NOMO-1 (cell line): Measurements from ENCODE around the gene CNKSR2.
"Not testable (repeated sequence)": the region's sequence is repeated elsewhere in the genome, so short reads cannot be mapped to it uniquely, and the experiment has no call there.

Experiments
- DNase-seq, 2 experiments: peaks; one replicate each; lab custom pipeline; 2025; ENCODE audit not compliant: unreplicated experiment in 2 of 2; lab: John Stamatoyannopoulos, UW

The CNKSR2 gene

DNA sequence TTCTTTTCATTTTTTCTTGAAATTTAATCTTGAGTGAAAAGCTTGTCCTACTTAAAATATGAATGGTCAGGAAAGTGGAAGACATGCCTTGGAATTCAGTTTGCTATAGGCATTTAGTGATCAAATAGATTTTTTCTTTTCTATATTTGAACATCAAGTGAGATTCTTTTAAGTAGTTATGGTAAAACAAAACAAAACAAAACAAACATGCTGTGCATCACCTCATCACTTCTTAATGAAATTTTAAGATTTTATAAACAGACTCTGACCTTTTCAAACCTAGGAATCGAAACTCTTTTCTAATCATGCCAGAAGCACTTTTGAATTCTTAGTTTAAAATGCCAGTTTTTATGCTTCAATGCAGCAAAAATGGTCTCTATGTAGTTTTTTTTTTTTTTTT is 62.8 kb downstream of the CNKSR2 start:
- DNase-seq, result no peak

DNA sequence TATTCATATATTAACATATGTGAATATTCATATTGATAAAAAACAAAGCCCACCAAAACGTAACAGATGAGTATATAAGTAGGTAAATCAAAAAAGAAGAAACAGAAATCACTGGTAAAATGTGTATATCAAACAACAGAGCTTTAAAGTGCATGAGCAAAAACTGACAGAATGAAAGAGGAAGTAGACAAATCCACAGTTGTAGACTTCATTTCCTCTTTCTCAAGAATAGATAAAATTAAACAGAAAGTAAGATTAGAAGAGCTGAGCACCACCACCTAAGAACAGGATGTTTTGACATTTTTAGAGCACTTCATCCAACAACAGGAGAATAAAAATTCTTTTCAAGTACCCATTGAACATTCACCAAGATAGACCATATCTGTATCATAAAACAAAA is 64.6 kb downstream of the CNKSR2 start:
- peak; percentile 55 to 97 for DNase-seq

- no peak for DNase-seq
Measured at GRCh38 chrX:21440911-21441310, 66.7 kb downstream of the CNKSR2 start.

GRCh38 chrX:21457718-21458117 is 83.5 kb downstream of the CNKSR2 start:
- DNase-seq, result no peak

DNA sequence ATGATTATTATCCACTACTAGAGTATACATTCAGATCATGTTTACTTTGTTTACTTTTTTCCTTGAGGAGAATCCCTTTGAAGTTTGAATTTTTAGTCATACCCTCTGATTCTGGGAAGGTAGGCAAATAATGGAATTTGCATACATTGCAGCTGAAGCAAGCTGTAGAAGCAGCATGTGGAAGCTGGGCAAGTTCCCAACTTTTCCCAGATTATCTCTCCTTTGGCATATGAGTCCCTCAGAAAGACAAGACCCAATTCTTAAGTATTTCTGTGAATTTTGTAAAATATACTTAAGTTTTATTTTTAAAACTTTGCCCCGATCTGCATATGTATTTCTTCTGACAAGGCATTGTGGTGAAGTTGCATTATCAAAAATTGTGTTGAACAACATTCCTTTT is 94.9 kb downstream of the CNKSR2 start:
- DNase-seq, result no peak

GRCh38 chrX:21476909-21477308 is 102.7 kb downstream of the CNKSR2 start:
- DNase-seq, result no peak

GRCh38 chrX:21479695-21480270 is 105.6 kb downstream of the CNKSR2 start:
- peak in 1 of 2 experiments; percentile 61 for DNase-seq

GRCh38 chrX:21481761-21482160 is 107.5 kb downstream of the CNKSR2 start:
- no peak for DNase-seq

- DNase-seq, result not testable (repeated sequence)
Measured at GRCh38 chrX:21484051-21484450, 109.8 kb downstream of the CNKSR2 start.

DNA sequence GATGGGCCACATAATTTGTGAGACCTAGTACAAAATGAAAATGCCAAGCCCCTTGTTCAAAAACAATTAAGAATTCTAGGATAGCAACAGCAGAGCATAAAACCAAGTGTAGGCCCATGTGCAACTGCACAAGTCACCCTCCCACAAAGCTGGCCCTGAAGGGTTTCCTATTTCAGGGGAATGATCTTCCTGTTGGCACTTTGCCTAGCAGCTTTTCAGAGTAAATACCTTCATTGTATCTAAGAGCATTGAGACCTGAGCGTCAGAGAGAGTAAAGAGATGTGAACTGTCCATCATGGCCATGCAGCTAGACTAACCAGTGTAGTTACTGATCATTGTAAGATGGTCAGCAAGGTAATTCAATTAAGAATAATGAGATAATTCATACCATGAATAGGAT is 113.6 kb downstream of the CNKSR2 start:
- DNase-seq, result no peak

DNA sequence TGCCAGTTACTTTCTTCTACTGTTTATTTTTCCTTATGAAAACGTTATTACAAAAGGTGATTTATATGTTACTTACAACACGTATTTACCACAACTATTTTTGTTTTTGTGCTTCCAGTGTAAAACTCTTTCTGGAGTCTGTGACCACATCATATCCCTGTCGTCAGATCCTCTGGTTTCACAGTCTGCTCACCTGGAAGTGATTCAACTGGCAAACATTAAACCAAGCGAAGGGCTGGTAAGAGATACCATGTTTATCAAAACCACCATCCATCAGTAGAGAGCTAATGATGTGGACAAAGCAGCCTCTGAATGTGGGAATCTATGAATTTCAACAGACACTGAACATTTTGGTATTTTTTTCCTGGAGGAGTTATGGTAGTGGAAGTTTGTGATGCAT is 116.1 kb downstream of the CNKSR2 start:
- DNase-seq, result no peak

GRCh38 chrX:21493226-21493830 is 119.1 kb downstream of the CNKSR2 start:
- DNase-seq, result no peak

- DNase-seq, result peak in 1 of 2 experiments; percentile 1
Measured at GRCh38 chrX:21503593-21503992, 129.4 kb downstream of the CNKSR2 start.

- no peak for DNase-seq
Measured at GRCh38 chrX:21509912-21510311, 135.7 kb downstream of the CNKSR2 start.

- no peak for DNase-seq
Measured at GRCh38 chrX:21524008-21524407, 149.8 kb downstream of the CNKSR2 start.

GRCh38 chrX:21528076-21528475 is 153.9 kb downstream of the CNKSR2 start:
- no peak for DNase-seq

GRCh38 chrX:21529771-21530170 is 155.6 kb downstream of the CNKSR2 start:
- DNase-seq, result no peak

GRCh38 chrX:21544642-21545041 is 170.4 kb downstream of the CNKSR2 start:
- DNase-seq, result not testable (repeated sequence)

GRCh38 chrX:21559417-21559816 is 185.2 kb downstream of the CNKSR2 start:
- no peak for DNase-seq

DNA sequence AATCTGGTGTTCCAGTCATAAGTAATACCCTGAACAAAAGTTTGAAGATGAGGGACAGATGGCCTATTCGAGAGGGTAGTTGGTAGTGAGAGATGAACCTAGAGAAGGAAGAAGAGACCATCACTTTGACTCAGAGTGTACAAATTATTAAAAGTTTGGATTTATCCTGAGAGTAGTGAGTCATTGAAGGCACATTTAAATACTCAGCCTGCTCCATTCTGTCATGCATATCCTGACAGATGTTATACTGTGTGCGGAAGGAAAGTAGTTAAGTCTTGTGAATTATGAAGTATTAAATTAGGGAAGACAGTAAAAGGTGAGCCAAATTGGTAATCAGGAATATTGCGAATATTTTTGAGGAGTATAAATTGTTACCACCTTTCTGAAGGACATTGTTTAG is 190.8 kb downstream of the CNKSR2 start:
- no peak for DNase-seq

GRCh38 chrX:21574793-21575192 is 200.6 kb downstream of the CNKSR2 start:
- DNase-seq, result no peak

- DNase-seq, result no peak
Measured at GRCh38 chrX:21581479-21581878, 207.3 kb downstream of the CNKSR2 start.

DNA sequence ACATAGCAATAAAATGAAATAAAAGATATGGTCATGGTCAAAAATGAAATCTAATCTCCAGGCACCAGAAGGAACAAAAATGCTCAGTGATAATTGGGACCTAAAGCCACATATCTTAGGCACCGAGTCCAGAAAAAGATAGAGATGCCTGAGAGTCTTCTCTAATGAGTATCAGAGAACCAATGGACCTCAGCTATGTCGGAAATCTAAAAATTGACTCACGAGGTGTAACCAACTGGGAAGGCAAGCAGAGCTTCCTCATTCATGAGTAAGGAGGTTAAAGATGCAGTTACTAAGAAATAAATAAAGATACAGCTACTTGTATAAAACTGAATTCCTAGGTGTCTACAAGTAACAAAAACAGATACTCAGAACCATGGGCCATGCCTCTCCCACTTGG is 211.8 kb downstream of the CNKSR2 start:
- no peak for DNase-seq
